GM23248 (cell line): ENCODE measurements around the gene ZNF479. TPM values are rescaled to one million over a fixed set of nuclear protein-coding genes. Genes with fewer than 3 reads are reported as not detected.
"Not testable (repeated sequence)": the region's sequence is repeated elsewhere in the genome, so short reads cannot be mapped to it uniquely, and the experiment has no call there.

Experiments
- DNase-seq: peaks from one replicate; pipeline ENCODE4 v3.0.0-alpha.2; 2015
- H2AFZ ChIP-seq: fragments of 200-600 bp; sonication (generic); 2 replicates; pipeline ENCODE4 v1.6.1; 2016; ENCODE audit warnings: antibody characterized with exemption
- H3F3A ChIP-seq: fragments of 200-600 bp; sonication (generic); 2 replicates; pipeline ENCODE4 v1.6.1; 2016; ENCODE audit warnings: mild to moderate bottlenecking, antibody characterized with exemption, mixed run types; ENCODE audit not compliant: insufficient read depth
- H3K27ac ChIP-seq: fragments of 200-600 bp; sonication (generic); 2 replicates; pipeline ENCODE4 v1.5.1; 2016; ENCODE audit warnings: mild to moderate bottlenecking
- H3K27me3 ChIP-seq: fragments of 200-600 bp; sonication (generic); replicated peaks from 2 replicates; pipeline ENCODE4 v1.6.1; 2016; ENCODE audit warnings: mild to moderate bottlenecking; ENCODE audit not compliant: insufficient read depth
- H3K36me3 ChIP-seq: fragments of 200-600 bp; sonication (generic); 2 replicates; pipeline ENCODE4 v1.6.1; 2016; ENCODE audit warnings: low read depth, mild to moderate bottlenecking
- H3K4me1 ChIP-seq: fragments of 200-600 bp; sonication (generic); 2 replicates; pipeline ENCODE4 v1.6.1; 2016; ENCODE audit warnings: mild to moderate bottlenecking; ENCODE audit not compliant: insufficient read depth
- H3K4me2 ChIP-seq: fragments of 200-600 bp; sonication (generic); one replicate; pipeline ENCODE4 v1.6.1; 2016; ENCODE audit warnings: mild to moderate bottlenecking; ENCODE audit not compliant: unreplicated experiment
- H3K4me3 ChIP-seq: fragments of 200-600 bp; sonication (generic); 2 replicates; pipeline ENCODE4 v1.5.1; 2016; ENCODE audit warnings: mild to moderate bottlenecking
- H3K79me2 ChIP-seq: fragments of 200-600 bp; sonication (generic); 2 replicates; pipeline ENCODE4 v1.6.1; 2016; ENCODE audit warnings: mild to moderate bottlenecking; ENCODE audit not compliant: insufficient read depth
- H3K9ac ChIP-seq: fragments of 200-600 bp; sonication (generic); 2 replicates; pipeline ENCODE4 v1.6.1; 2016; ENCODE audit warnings: mild to moderate bottlenecking
- H3K9me2 ChIP-seq: fragments of 200-600 bp; sonication (generic); 2 replicates; pipeline ENCODE4 v1.6.1; 2016; ENCODE audit warnings: mixed run types, mild to moderate bottlenecking, moderate library complexity; ENCODE audit not compliant: insufficient read depth
- H3K9me3 ChIP-seq: fragments of 200-600 bp; sonication (generic); one replicate; pipeline ENCODE4 v1.6.1; 2017; ENCODE audit warnings: low read depth
- H4K20me1 ChIP-seq: fragments of 200-600 bp; sonication (generic); 2 replicates; pipeline ENCODE4 v1.6.0; 2016; ENCODE audit not compliant: insufficient read depth
- EZH2 ChIP-seq: fragments of 200-600 bp; sonication (generic); IDR thresholded peaks from 2 replicates; pipeline ENCODE4 v1.6.1; 2018; ENCODE audit warnings: antibody characterized with exemption, mild to moderate bottlenecking; ENCODE audit not compliant: insufficient read depth, poor library complexity, severe bottlenecking
- EZH2phosphoT487 ChIP-seq: fragments of 200-600 bp; sonication (generic); IDR thresholded peaks from 2 replicates; pipeline ENCODE4 v1.6.1; 2018; ENCODE audit warnings: antibody characterized with exemption, moderate library complexity, mild to moderate bottlenecking, low read depth; ENCODE audit not compliant: insufficient read depth
- WGBS, 2 experiments: methylation state at CpG; one replicate each; pipeline ENCODE4 v1.1.6; 2015 to 2017; ENCODE audit warnings: low lambda C conversion rate in 2 of 2, low coverage in 1 of 2; ENCODE audit errors: missing lambda C conversion rate in 2 of 2; 5-methylcytosine and 5-hydroxymethylcytosine counted together
- in situ Hi-C: fragments of 300-500 bp; cut with MboI; formaldehyde crosslinking; loops from 2 replicates; pipeline ENCODE4 v1.15.0; 2020
- polyA plus RNA-seq: library from polyadenylated mRNA; unstranded; fragments of >200 nt; fragmentation: Nextera tagmentation; extraction: Ambion mirVana; gene quantifications from 2 replicates; pipeline ENCODE4 v1.2.1, GENCODE V29; 2016
- total RNA-seq: library from RNA; depleted of rRNA; stranded (reverse); fragments of >200 nt; shearing (Covaris generic); gene quantifications from 2 replicates; pipeline ENCODE4 v1.2.3, GENCODE V29; 2014; rRNA removed

The ZNF479 gene
- total RNA-seq (not detected in 2 replicates), polyA plus RNA-seq (not detected in 2 replicates)

DNA sequence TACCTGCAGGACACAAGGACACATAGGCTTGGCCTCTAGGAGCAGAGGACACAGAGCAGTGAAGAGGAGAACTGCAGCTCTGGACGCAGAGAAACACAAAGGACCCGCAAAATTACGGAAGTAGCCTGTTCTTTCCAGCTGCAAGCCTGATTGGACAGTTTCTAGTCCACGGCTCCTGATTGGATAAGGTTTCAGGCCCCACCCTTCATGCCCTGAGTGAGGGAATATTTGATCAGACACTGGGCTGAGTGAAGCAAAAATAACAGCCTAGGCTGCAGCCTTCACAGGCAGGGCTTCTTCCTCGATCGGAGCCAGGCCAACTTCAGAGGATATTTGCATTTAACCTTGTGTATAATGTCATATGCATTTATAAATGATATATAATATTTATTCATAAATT is at the start of gene ZNF479:
ZNF479 (minus strand) TSS at position 101 of the 400 bp plus-strand sequence. CDS start 112 bp downstream, outside the sequence.
- H3K9ac ChIP-seq, H3K27ac ChIP-seq, H3K79me2 ChIP-seq, H3K4me1 ChIP-seq, in situ Hi-C loops, H2AFZ ChIP-seq, H3K36me3 ChIP-seq, DNase-seq, H3K27me3 ChIP-seq, H3K4me3 ChIP-seq, H3F3A ChIP-seq, H3K9me3 ChIP-seq, H4K20me1 ChIP-seq, H3K9me2 ChIP-seq, H3K4me2 ChIP-seq: not testable (repeated sequence)
- WGBS, 2 experiments, result 37 to 44% methylated on average over 6 of the region's 6 CpGs

DNA sequence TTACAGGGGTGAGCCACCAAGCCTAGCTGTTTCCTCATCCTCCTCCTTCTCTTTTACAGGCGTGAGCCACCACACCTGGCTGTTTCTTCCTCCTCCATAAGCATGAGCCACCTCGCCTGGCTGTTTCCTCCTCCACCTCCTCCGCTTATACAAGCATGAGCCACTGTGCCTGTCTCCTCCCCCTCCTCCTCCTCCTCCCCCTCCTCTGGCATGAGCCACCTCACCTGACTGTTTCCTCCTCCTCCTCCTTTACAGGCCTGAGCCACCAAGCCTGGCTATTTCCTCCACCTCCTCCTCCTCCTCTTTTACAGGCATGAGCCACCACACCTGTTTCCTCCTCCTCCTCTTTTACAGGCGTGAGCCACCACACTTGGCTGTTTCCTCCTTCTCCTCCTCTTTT is 49.8 kb upstream of the ZNF479 start:
- Histone ChIP-seq H4K20me1 (no peaks in the 10 kb centered on the region), H3K79me2 (no peaks in the 10 kb centered on the region), H3F3A (no peaks in the 10 kb centered on the region), H3K36me3 (no peaks in the 10 kb centered on the region), H3K27ac (no peak overlapping the region), H3K9me2 (no peaks in the 10 kb centered on the region), H3K4me1 (no peaks in the 10 kb centered on the region), H3K27me3 (no peaks in the 10 kb centered on the region), H3K4me2 (no peak overlapping the region), H3K4me3 (no peak overlapping the region), H2AFZ (no peak overlapping the region), H3K9me3 (no peaks in the 10 kb centered on the region), H3K9ac (no peak overlapping the region)
- DNase-seq, result no peak
- whole genome bisulfite sequencing, 2 experiments, result 22 to 30% methylated on average over 2 to 4 of the region's 4 CpGs
- in situ Hi-C loops, result no loop called here
- TF ChIP-seq EZH2 (no peak), EZH2phosphoT487 (no peak)

DNA sequence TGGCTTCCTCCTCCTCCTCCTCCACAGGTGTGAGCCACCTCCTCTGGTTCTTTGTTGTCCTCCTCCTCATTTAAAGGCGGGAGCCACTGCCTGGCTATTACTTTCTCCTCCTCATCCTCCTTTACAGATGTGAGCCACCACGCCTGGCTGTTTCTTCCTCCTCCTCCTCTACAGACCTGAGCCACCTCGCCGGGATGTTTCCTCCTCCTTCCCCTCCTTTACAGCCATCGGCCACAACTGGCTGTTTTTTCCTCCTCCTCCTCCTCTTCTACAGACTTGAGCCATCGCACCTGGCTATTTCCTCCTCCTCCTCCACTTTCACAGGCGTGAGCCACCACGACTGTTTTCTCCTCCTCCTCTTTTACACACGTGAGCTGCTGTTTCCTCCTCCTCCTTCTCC is 49.0 kb upstream of the ZNF479 start:
- H4K20me1 ChIP-seq, result no peaks in the 10 kb centered on the region
- no peaks in the 10 kb centered on the region for H3F3A ChIP-seq
- H3K4me1 ChIP-seq, result no peaks in the 10 kb centered on the region
- no peaks in the 10 kb centered on the region for H3K27me3 ChIP-seq
- H3K4me3 ChIP-seq, result no peak overlapping the region
- TF ChIP-seq EZH2phosphoT487 (no peak), EZH2 (no peak)
- in situ Hi-C loops, result no loop called here
- no peaks in the 10 kb centered on the region for H3K9me2 ChIP-seq
- no peak overlapping the region for H3K4me2 ChIP-seq
- no peak overlapping the region for H3K27ac ChIP-seq
- H3K9ac ChIP-seq, result no peak overlapping the region
- WGBS, 2 experiments, result 20 to 33% methylated on average over 5 to 9 of the region's 9 CpGs
- no peaks in the 10 kb centered on the region for H3K79me2 ChIP-seq
- no peak for DNase-seq
- no peaks in the 10 kb centered on the region for H3K9me3 ChIP-seq
- H3K36me3 ChIP-seq, result no peaks in the 10 kb centered on the region
- no peak overlapping the region for H2AFZ ChIP-seq

DNA sequence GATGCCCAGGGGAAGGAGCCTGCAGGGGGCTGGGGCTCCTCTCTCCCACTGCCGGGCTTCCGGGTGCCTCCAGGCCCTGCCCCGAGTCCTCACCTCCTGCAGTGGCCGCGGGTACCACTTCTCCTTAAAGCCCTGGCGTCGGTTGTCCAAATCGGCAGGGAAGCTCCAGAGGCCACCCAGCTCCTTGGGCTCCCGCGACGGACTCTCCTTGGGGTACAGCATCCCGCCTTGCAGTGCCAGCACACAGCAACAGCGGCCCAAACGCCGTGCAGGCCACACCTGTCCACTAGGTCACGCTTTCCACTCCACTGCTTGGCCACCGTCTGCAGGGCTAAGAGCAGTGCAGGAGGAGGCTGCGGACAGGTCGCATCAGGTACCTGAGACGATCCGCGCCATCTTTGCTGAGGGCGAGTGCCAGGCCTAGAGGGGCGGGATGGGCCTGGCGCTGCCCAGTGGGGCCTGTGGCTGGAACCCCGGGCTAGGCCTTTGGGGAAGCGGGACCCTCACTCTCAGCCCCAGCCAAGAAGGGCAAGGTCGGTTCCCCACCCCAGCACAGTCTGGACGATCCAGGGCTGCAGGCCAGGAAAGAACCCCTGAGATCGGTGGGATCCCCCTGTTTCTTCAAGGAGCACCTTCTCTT is 47.7 kb upstream of the ZNF479 start:
- no peak overlapping the region for H3K4me3 ChIP-seq
- no peak overlapping the region for H2AFZ ChIP-seq
- no peaks in the 10 kb centered on the region for H3K4me1 ChIP-seq
- no peaks in the 10 kb centered on the region for H3K79me2 ChIP-seq
- 53 to 57% methylated on average over 22 to 30 of the region's 30 CpGs for WGBS, 2 experiments
- no peak overlapping the region for H3K9ac ChIP-seq
- no peaks in the 10 kb centered on the region for H3K9me3 ChIP-seq
- H4K20me1 ChIP-seq, result no peaks in the 10 kb centered on the region
- H3K27me3 ChIP-seq, result no peaks in the 10 kb centered on the region
- no peaks in the 10 kb centered on the region for H3K36me3 ChIP-seq
- H3K4me2 ChIP-seq, result no peak overlapping the region
- no peak for DNase-seq
- TF ChIP-seq EZH2, result no peak
- TF ChIP-seq EZH2phosphoT487, result no peak
- no peaks in the 10 kb centered on the region for H3K9me2 ChIP-seq
- no peak overlapping the region for H3K27ac ChIP-seq
- in situ Hi-C loops, result no loop called here
- no peaks in the 10 kb centered on the region for H3F3A ChIP-seq

DNA sequence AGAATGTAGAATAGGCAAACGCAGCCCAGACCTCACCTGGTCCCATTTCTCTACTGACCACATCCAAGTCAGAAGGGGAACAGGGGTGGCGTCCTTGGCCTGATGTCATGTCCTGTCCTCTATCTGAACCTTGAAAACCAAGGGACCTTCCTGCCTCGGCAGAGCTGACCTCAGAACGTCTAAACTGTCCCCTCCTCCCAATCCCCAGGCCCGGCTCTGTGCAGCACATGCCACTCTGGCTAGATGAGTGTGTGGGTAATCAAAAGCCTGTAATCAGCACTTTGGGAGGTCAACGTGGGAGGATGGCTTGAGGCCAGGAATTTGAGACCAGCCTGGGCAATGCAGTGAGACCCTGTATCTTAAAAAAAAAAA is 46.5 kb upstream of the ZNF479 start:
- in situ Hi-C loops, result no loop called here

More for the DNA sequence above, 46.5 kb upstream of the ZNF479 start:
- 19 to 26% methylated on average over 6 of the region's 6 CpGs for WGBS, 2 experiments
- H3K27ac ChIP-seq, result no peak overlapping the region
- TF ChIP-seq EZH2 (no peak), EZH2phosphoT487 (no peak)
- no peak overlapping the region for H3K4me3 ChIP-seq
- no peaks in the 10 kb centered on the region for H3K4me1 ChIP-seq
- no peaks in the 10 kb centered on the region for H4K20me1 ChIP-seq
- H3K9me3 ChIP-seq, result no peaks in the 10 kb centered on the region
- no peak overlapping the region for H2AFZ ChIP-seq
- H3K36me3 ChIP-seq, result no peaks in the 10 kb centered on the region
- H3K27me3 ChIP-seq, result no peaks in the 10 kb centered on the region
- no peak overlapping the region for H3K4me2 ChIP-seq
- no peak for DNase-seq
- no peak overlapping the region for H3K9ac ChIP-seq
- no peaks in the 10 kb centered on the region for H3K9me2 ChIP-seq
- no peaks in the 10 kb centered on the region for H3F3A ChIP-seq
- no peaks in the 10 kb centered on the region for H3K79me2 ChIP-seq
